HepG2 (cell line): ENCODE measurements around the gene DUS3L. TPM values are rescaled to one million over a fixed set of nuclear protein-coding genes. Genes with fewer than 3 reads are reported as not detected.

ENCODE experiments used
- AFF4 ChIP-seq: sonication (generic); formaldehyde crosslinking; IDR thresholded peaks from 2 replicates; pipeline ENCODE4 v1.4.0; 2020; ENCODE audit warnings: missing genetic modification reagents
- ARID5B ChIP-seq: IDR thresholded peaks from 2 replicates; pipeline ENCODE4 v1.4.0; 2020; ENCODE audit warnings: mild to moderate bottlenecking, missing genetic modification reagents
- ATF7 ChIP-seq, 2 experiments: fragments of 450-650 bp in 1 of 2; sonication (generic) in 1 of 2; formaldehyde crosslinking in 1 of 2; IDR thresholded peaks; 2 replicates each; pipeline versions ENCODE4 v1.4.0 to v1.6.1; 2016 to 2020; ENCODE audit warnings: antibody characterized with exemption in 1 of 2, mild to moderate bottlenecking in 1 of 2, missing genetic modification reagents in 1 of 2
- CBX1 ChIP-seq: IDR thresholded peaks from one replicate; pipeline ENCODE4 v1.6.1; 2016; ENCODE audit warnings: antibody characterized with exemption, low read depth
- HNRNPL ChIP-seq: fragments of 200-400 bp; formaldehyde crosslinking; IDR thresholded peaks from 2 replicates; pipeline ENCODE4 v1.6.1; 2017; ENCODE audit warnings: mild to moderate bottlenecking, low read depth, low read length
- RAD21 ChIP-seq: fragments of 450-650 bp; formaldehyde crosslinking; IDR thresholded peaks from 2 replicates; pipeline ENCODE4 v1.5.0; 2020; ENCODE audit warnings: mild to moderate bottlenecking
- SATB2 ChIP-seq: sonication (generic); formaldehyde crosslinking; IDR thresholded peaks from 2 replicates; pipeline ENCODE4 v1.5.0; 2020; ENCODE audit warnings: missing genetic modification reagents
- SMAD9 ChIP-seq: sonication (generic); formaldehyde crosslinking; IDR thresholded peaks from 2 replicates; pipeline ENCODE4 v1.5.1; 2020; ENCODE audit warnings: mild to moderate bottlenecking, missing genetic modification reagents
- SNAI1 ChIP-seq: sonication (generic); formaldehyde crosslinking; IDR thresholded peaks from 2 replicates; pipeline ENCODE4 v1.5.0; 2020; ENCODE audit warnings: mild to moderate bottlenecking, missing genetic modification reagents, borderline replicate concordance
- SRSF4 ChIP-seq: fragments of 200-400 bp; formaldehyde crosslinking; IDR thresholded peaks from one replicate; pipeline ENCODE4 v1.6.1; 2018; ENCODE audit warnings: mild to moderate bottlenecking, low read depth, low read length, moderate library complexity; ENCODE audit not compliant: poor library complexity, severe bottlenecking
- TAF15 ChIP-seq: fragments of 200-400 bp; formaldehyde crosslinking; IDR thresholded peaks from one replicate; pipeline ENCODE4 v1.6.1; 2018; ENCODE audit warnings: mild to moderate bottlenecking, low read depth, low read length; ENCODE audit not compliant: poor library complexity, severe bottlenecking
- TMF1 ChIP-seq: sonication (generic); formaldehyde crosslinking; IDR thresholded peaks from 2 replicates; pipeline ENCODE4 v1.8.1; 2022; ENCODE audit warnings: low read depth, missing genetic modification reagents
- ZNF136 ChIP-seq: sonication (generic); formaldehyde crosslinking; IDR thresholded peaks from 2 replicates; pipeline ENCODE4 v1.8.1; 2022; ENCODE audit warnings: low read depth, mild to moderate bottlenecking, moderate library complexity, missing genetic modification reagents
- ZNF207 ChIP-seq: fragments of 450-650 bp; IDR thresholded peaks from 2 replicates; pipeline ENCODE4 v1.6.1; 2016; ENCODE audit warnings: antibody characterized with exemption, borderline replicate concordance
- ZNF3 ChIP-seq: IDR thresholded peaks from 2 replicates; pipeline ENCODE4 v1.7.0; 2017; ENCODE audit warnings: inconsistent platforms
- ZNF354B ChIP-seq: sonication (generic); formaldehyde crosslinking; IDR thresholded peaks from 2 replicates; pipeline ENCODE4 v1.8.0; 2022; ENCODE audit warnings: mild to moderate bottlenecking, missing genetic modification reagents
- ZNF460 ChIP-seq: sonication (generic); formaldehyde crosslinking; IDR thresholded peaks from 2 replicates; pipeline ENCODE4 v1.5.1; 2020; ENCODE audit warnings: missing genetic modification reagents, mild to moderate bottlenecking, borderline replicate concordance
- ZNF672 ChIP-seq: sonication (generic); formaldehyde crosslinking; IDR thresholded peaks from 2 replicates; pipeline ENCODE4 v1.8.1; 2022; ENCODE audit warnings: missing genetic modification reagents
- ZNF839 ChIP-seq: sonication (generic); formaldehyde crosslinking; IDR thresholded peaks from 2 replicates; pipeline ENCODE4 v1.4.0; 2020; ENCODE audit warnings: missing genetic modification reagents, mild to moderate bottlenecking, borderline replicate concordance
- ZSCAN31 ChIP-seq: sonication (generic); formaldehyde crosslinking; IDR thresholded peaks from 2 replicates; pipeline ENCODE4 v1.5.0; 2020; ENCODE audit warnings: low read depth, mild to moderate bottlenecking, missing genetic modification reagents
- polyA plus RNA-seq, 8 experiments: library from polyadenylated mRNA; depleted of rRNA in 3 of 8; stranded (reverse) in 7 of 8; unstranded in 1 of 8; fragments of >200 nt; fragmentation: Illumina TruSeq in 4 of 8; extraction: Trizol in 4 of 8; gene quantifications; 2 replicates each; pipeline versions ENCODE4 v1.2.1 to v1.2.3, GENCODE V29; 2011 to 2016; ENCODE audit warnings: low read depth in 4 of 8, missing spikeins in 1 of 8, mixed read lengths in 1 of 8; ENCODE audit not compliant: insufficient read depth in 1 of 8
- total RNA-seq, 5 experiments: library from RNA; depleted of rRNA; stranded (reverse); fragments of >200 nt; fragmentation: Illumina TruSeq; extraction: Trizol; gene quantifications; 2 replicates each; pipeline ENCODE4 v1.2.3, GENCODE V29; 2016; ENCODE audit warnings: low read depth in 1 of 5

DUS3L gene
- total and polyA plus RNA-seq, 2 of the 13 experiments (the other 11 are each of a cell fraction or from before 2014, with no cell fraction given), result 13.3 to 25.1 TPM

DNA sequence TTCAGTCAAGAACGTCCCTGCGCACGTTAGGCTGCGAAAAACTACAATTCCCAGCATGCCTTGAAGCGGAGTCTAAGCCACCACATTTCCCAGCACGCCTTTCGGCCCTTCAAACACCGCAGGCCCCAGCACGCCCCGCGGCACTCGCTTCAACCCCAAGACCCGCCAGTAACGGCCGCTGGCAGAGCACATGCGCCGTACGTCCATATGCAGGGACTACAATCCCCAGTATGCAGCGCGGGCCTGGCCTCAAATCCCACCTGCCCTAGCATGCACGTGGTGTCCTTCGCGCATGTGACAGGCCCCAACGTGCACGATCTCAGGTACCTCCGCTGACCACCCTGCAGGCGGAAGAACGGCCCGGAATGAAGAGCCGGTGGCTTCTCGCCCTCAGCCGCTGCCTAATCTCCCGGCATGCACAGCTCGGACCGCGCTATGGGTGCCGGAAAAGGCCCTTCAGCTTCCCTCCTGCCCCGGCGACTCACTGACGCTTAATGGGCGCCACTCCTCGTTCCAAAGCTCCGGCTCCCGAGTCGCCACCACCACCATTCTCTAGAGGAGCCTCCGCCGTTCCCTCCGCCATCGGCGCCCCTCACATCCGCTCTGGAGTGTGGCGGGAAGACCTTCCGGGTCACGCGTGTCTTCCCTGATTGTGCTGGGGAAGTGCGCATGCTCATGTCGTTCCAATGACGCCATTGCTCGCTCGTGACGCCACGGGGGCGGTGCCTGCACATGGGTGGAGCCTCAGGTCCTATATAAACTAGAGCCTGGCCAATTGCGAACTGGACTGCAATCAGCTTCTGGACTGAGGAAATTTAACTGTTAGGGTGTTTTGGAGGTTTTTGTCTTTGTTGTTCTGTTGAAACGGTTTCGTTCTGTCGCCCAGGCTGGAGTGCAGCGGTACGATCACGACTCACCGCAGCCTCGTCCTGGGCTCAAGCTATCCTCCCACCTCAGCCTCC lies at the start of gene DUS3L (continued):
- TF ChIP-seq ARID5B (peak; percentile 10; the same call in 1 of the 2 replicates), RAD21 (CRISPR knock-in tag) (no peak; the same call in 1 of the 2 replicates), SATB2 (CRISPR knock-in tag) (no peak), ZSCAN31 (CRISPR knock-in tag) (peak; percentile 92), AFF4 (no peak), ZNF354B (CRISPR knock-in tag) (no peak), CBX1 (peak; percentile 41), SMAD9 (CRISPR knock-in tag) (no peak), ZNF3 (CRISPR knock-in tag) (no peak), ZNF460 (CRISPR knock-in tag) (peak; percentile 80; the same call in 1 of the 2 replicates), ZNF207 (no peak), ATF7 (IDR thresholded peaks at IDR 0.05) (peak; percentile 57), ATF7 (CRISPR knock-in tag; IDR thresholded peaks at IDR 0.05) (no peak; the same call in 1 of the 2 replicates), TMF1 (CRISPR knock-in tag) (peak; percentile 91), SRSF4 (no peak), HNRNPL (no peak), ZNF839 (peak; percentile 98), ZNF672 (CRISPR knock-in tag) (no peak), ZNF136 (CRISPR knock-in tag) (peak; percentile 84; the same call in 1 of the 2 replicates), TAF15 (no peak), SNAI1 (CRISPR knock-in tag) (peak; percentile 52; the same call in 1 of the 2 replicates)
